NB4 (cell line): ENCODE results near the gene FLT1.

Source experiments
- CTCF ChIP-seq: IDR thresholded peaks from one replicate; pipeline ENCODE4 v1.5.1; 2012; ENCODE audit warnings: low read depth, low read length
- MAX ChIP-seq: IDR thresholded peaks from 2 replicates; pipeline ENCODE4 v1.6.1; 2011; ENCODE audit warnings: low read depth, low read length
- POLR2A ChIP-seq: IDR thresholded peaks from 2 replicates; pipeline ENCODE4 v1.6.1; 2011; ENCODE audit warnings: mild to moderate bottlenecking; ENCODE audit not compliant: insufficient read length; ENCODE audit errors: extremely low read depth

- TF ChIP-seq CTCF (no peak), POLR2A (no peak), MAX (no peak)
Measured at GRCh38 chr13:28424541-28424940, 70.4 kb downstream of the FLT1 start.
